ENCODE results near the gene ST3GAL4.

DNA sequence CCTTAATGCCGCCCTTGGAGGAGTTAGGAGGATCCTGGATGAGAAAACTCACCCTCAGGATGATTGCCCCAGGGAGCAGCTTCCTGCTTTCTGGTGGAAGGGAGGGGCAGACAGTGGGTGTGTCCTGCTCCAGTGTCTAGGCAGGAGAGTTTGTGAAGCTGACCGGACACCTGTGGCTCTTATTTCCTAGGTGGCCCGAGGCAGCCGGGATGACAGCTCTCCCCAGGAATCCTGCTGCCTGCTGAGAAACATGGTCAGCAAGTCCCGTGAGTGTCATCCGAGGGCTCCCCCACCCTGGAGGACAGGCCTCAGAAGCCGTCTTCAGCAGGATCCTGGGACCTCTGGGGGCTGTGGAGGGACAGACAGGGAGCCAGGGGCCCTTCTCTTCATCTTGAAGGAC is 50.4 kb downstream of the ST3GAL4 start:
- TF ChIP-seq, protein P1, sequence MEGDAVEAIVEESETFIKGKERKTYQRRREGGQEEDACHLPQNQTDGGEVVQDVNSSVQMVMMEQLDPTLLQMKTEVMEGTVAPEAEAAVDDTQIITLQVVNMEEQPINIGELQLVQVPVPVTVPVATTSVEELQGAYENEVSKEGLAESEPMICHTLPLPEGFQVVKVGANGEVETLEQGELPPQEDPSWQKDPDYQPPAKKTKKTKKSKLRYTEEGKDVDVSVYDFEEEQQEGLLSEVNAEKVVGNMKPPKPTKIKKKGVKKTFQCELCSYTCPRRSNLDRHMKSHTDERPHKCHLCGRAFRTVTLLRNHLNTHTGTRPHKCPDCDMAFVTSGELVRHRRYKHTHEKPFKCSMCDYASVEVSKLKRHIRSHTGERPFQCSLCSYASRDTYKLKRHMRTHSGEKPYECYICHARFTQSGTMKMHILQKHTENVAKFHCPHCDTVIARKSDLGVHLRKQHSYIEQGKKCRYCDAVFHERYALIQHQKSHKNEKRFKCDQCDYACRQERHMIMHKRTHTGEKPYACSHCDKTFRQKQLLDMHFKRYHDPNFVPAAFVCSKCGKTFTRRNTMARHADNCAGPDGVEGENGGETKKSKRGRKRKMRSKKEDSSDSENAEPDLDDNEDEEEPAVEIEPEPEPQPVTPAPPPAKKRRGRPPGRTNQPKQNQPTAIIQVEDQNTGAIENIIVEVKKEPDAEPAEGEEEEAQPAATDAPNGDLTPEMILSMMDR (IDR thresholded peaks at IDR 0.05): no peak
- TF ChIP-seq POLR2A (IDR thresholded peaks at IDR 0.05): no peak
